ENCODE results near the gene MAGI3.
"Not testable (repeated sequence)": the region's sequence is repeated elsewhere in the genome, so short reads cannot be mapped to it uniquely, and the experiment has no call there.

Gene MAGI3

GRCh38 chr1:113442131-113442530, 51.8 kb downstream of the MAGI3 start:
- DNase-seq (ENCODE audit: low read depth): no peak

- DNase-seq (ENCODE audit: low read depth): no peak
Observed at GRCh38 chr1:113444857-113445256, 54.5 kb downstream of the MAGI3 start.

GRCh38 chr1:113451710-113452109, 61.4 kb downstream of the MAGI3 start:
- DNase-seq (ENCODE audit: low read depth): no peak

DNA sequence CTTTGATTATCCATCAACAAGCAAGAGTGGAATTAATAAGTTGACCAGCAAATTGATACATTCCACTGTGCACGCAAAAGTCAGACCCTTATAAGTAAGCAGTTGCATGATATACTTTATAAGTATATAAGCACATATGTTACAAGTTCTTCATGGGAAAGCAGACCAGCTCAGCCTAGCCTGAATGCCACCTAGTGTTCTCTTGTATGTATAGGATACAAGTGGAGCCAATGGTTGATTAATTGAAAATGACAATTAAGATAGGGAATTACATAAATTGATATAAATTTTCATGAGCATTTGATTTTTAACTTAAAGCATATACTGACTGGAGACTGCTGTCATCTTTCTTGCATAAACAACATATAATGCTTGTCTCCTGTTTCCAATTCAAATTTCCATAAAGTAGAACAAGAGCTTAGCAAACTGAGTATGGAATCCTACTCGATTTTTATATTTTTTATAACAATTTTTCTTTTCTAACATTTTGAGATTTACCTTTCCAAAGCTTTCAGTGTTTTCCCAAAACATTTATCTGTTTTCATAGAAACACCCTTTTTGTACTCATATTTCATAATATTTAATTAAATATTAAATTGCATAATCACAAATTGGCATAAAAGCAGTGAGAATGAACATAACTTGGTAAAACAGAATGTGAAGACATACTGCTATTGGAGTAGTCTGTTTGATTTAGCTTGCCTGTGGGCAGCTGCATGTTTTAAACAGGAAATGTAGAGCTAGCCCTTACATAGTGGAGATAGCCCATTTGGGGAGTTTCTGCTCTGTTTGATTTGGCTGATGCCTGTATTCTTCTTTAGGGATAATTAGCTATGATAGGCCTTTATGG, 62.8 kb downstream of the MAGI3 start:
- no peak for DNase-seq (ENCODE audit: low read depth)

GRCh38 chr1:113453771-113454083, 63.4 kb downstream of the MAGI3 start:
- no peak for DNase-seq (ENCODE audit: low read depth)

GRCh38 chr1:113455374-113455773, 65.1 kb downstream of the MAGI3 start:
- no peak for DNase-seq (ENCODE audit: low read depth)

GRCh38 chr1:113456967-113457366, 66.7 kb downstream of the MAGI3 start:
- DNase-seq (ENCODE audit: low read depth): no peak

DNA sequence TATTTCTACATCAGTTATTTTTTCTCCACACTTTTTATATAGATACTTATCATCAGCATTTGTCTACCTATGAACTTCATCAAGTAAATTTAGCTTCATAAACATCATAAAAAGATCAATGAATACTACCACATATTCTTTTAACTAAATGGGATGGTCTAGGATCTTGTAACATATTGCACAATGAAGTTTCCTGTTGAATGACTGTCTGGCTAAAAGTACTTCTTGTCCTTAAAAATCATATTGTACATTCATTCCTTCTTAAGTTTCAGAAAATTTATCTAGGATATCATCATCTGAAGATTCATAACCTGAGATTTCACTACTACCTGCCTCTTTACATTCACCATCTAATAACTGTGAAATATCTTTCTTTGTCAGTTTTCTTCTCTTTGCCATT, 69.0 kb downstream of the MAGI3 start:
- DNase-seq (ENCODE audit: low read depth): no peak

- DNase-seq (ENCODE audit: low read depth): no peak
Observed at GRCh38 chr1:113467991-113468390, 77.7 kb downstream of the MAGI3 start.

- DNase-seq (ENCODE audit: low read depth): not testable (repeated sequence)
Observed at GRCh38 chr1:113478427-113479195, 88.3 kb downstream of the MAGI3 start.

- DNase-seq (ENCODE audit: low read depth): no peak
Observed at GRCh38 chr1:113479713-113480676, 89.7 kb downstream of the MAGI3 start.

- not testable (repeated sequence) for DNase-seq (ENCODE audit: low read depth)
Observed at GRCh38 chr1:113485131-113485530, 94.8 kb downstream of the MAGI3 start.

DNA sequence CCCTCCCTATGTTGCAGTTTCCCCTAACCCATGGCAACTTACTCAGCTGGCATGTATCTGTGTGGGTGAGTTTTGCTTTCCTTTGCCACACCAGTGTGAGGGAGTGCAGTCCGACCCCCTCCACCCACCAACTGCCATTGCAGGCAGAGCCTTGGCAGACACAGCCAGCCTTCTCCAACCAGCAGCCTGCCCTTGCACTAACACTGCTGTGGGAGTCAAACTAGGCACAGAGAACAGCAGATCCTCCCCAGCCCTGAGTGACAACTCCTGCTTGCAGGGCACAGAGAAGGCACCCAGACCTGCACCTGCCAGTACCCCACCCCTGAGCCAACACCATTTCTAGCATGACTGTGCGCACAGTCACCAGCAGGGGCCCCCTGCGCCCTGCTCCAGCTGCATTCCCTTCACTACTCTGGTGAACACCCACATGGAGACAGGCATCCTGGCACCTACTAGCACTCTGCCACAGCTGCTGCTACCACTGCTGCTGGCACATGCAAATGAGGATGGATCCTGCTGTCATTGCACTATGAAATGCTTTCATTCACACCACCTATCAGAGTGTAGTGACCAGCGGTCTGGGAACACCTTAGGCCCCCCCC, 98.4 kb downstream of the MAGI3 start:
- no peak for DNase-seq (ENCODE audit: low read depth)

- DNase-seq (ENCODE audit: low read depth): no peak
Observed at GRCh38 chr1:113490384-113490783, 100.1 kb downstream of the MAGI3 start.

- no peak for DNase-seq (ENCODE audit: low read depth)
Observed at GRCh38 chr1:113493533-113493932, 103.2 kb downstream of the MAGI3 start.

- no peak for DNase-seq (ENCODE audit: low read depth)
Observed at GRCh38 chr1:113505357-113505756, 115.0 kb downstream of the MAGI3 start.

GRCh38 chr1:113507552-113508214, 117.4 kb downstream of the MAGI3 start:
- DNase-seq (ENCODE audit: low read depth): no peak

DNA sequence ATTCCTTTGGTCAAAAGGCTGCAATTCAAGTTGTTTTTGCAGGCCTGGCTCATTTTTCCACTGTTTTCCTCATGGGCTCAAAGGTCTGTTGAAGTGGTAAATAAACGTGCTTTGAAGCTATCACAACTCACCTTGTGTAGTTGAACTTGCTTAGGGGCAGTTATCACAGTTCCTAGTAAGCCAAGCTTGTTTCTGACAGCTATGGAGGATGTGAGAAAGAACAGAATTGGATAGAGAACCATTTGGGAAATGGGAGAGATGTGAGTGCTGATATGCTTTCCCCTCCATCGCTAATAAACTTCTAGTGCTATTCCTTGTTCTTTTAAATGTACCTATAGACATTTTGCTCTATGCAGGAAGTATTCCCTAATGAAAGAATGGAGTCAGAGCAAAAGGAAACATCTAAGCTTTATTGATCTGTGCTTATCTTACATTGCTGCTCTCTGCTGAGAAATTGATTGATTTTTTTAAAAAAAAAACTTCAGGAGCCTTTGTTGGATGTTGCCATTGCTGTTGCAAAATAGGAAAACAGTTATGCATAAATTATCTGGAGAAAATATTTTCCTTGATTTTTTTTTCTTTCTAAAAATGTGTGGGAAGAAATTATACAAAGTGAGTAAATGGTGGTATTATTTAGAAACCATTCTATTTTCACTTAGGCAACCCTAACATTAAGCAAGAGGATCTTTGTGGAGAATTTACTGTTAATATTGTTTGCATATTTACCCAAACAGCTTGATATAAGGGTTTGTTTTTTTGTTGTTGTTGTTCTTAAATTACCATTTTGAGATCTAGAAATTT, 118.2 kb downstream of the MAGI3 start:
- no peak for DNase-seq (ENCODE audit: low read depth)

GRCh38 chr1:113509766-113510165, 119.5 kb downstream of the MAGI3 start:
- DNase-seq (ENCODE audit: low read depth): not testable (repeated sequence)

- no peak for DNase-seq (ENCODE audit: low read depth)
Observed at GRCh38 chr1:113511269-113511668, 121.0 kb downstream of the MAGI3 start.
